H1 (cell line): Measurements from ENCODE around the gene ZWILCH. TPM values are rescaled to one million over a fixed set of nuclear protein-coding genes. Genes with fewer than 3 reads are reported as not detected.

Experiments
- CTCF ChIA-PET: fragments of 300-600 bp; sonication (Branson Sonifier 250); formaldehyde crosslinking; loops from one replicate; lab custom pipeline; 2021; ENCODE audit not compliant: partially characterized antibody; lab: Charles Lee
- POLR2A ChIA-PET: fragments of 300-600 bp; sonication (Branson Sonifier 250); formaldehyde crosslinking; loops from one replicate; lab custom pipeline; 2021; ENCODE audit warnings: inconsistent platforms; ENCODE audit not compliant: partially characterized antibody; lab: Charles Lee
- DNase-seq, 2 experiments: peaks; one replicate each; pipeline versions ENCODE4 v3.0.0 to v3.0.0-alpha.2; 2010 to 2022; ENCODE audit warnings: low spot score in 2 of 2, low read depth in 1 of 2, mixed read lengths in 1 of 2
- FAIRE-seq: peaks from 2 replicates; lab custom pipeline; 2011; peaks lifted over from hg19 to GRCh38; lab: Jason Lieb, UNC
- H2AFZ ChIP-seq: 2 replicates; pipeline ENCODE4 v1.8.1; 2012; ENCODE audit warnings: low read length, inconsistent platforms
- H2AK5ac ChIP-seq: 2 replicates; pipeline ENCODE4 v1.6.1; 2013; ENCODE audit warnings: low read depth, low read length
- H2BK120ac ChIP-seq: replicated peaks from 2 replicates; pipeline ENCODE3; 2013; ENCODE audit warnings: low read depth, low read length, inconsistent platforms
- H2BK12ac ChIP-seq: 2 replicates; pipeline ENCODE4 v1.6.1; 2013; ENCODE audit warnings: low read depth, low read length
- H2BK15ac ChIP-seq: 2 replicates; pipeline ENCODE4 v1.6.1; 2013; ENCODE audit warnings: low read length
- H2BK20ac ChIP-seq: 2 replicates; pipeline ENCODE4 v1.6.1; 2013; ENCODE audit warnings: low read length
- H2BK5ac ChIP-seq: 2 replicates; pipeline ENCODE4 v1.6.1; 2013; ENCODE audit warnings: low read depth, low read length
- H3K14ac ChIP-seq: 2 replicates; pipeline ENCODE4 v1.6.1; 2013; ENCODE audit warnings: inconsistent platforms; ENCODE audit not compliant: insufficient read length
- H3K18ac ChIP-seq: 2 replicates; pipeline ENCODE4 v1.6.1; 2013; ENCODE audit warnings: low read length; ENCODE audit errors: extremely low read depth
- H3K23ac ChIP-seq: 2 replicates; pipeline ENCODE4 v1.6.1; 2013; ENCODE audit warnings: inconsistent platforms; ENCODE audit not compliant: insufficient read length
- H3K23me2 ChIP-seq: 2 replicates; pipeline ENCODE4 v1.6.1; 2013; ENCODE audit warnings: low read depth, low read length
- H3K27ac ChIP-seq: 2 replicates; pipeline ENCODE4 v1.6.1; 2011; ENCODE audit warnings: low read depth, low read length, inconsistent platforms
- H3K27me3 ChIP-seq, 4 experiments: replicated peaks in 1 of 4; 1 replicate in 1 of 4; 2 replicates in 3 of 4; pipeline versions ENCODE4 v1.6.1 to v1.8.1; 2011 to 2013; ENCODE audit warnings: low read length in 3 of 4, mild to moderate bottlenecking in 3 of 4, inconsistent platforms in 2 of 4, mixed read lengths in 2 of 4, moderate library complexity in 1 of 4; ENCODE audit not compliant: control insufficient read depth in 3 of 4, insufficient read depth in 3 of 4; ENCODE audit errors: extremely low read depth in 1 of 4
- H3K36me3 ChIP-seq, 4 experiments: 2 replicates each; pipeline versions ENCODE4 v1.6.1 to v1.8.1; 2011 to 2013; ENCODE audit warnings: mild to moderate bottlenecking in 4 of 4, low read length in 3 of 4, moderate library complexity in 2 of 4, control low read depth in 1 of 4, inconsistent platforms in 1 of 4; ENCODE audit not compliant: insufficient read depth in 4 of 4, control insufficient read depth in 2 of 4
- H3K4ac ChIP-seq: replicated peaks from 2 replicates; pipeline ENCODE3; 2013; ENCODE audit warnings: low read length, low read depth, mixed read lengths, inconsistent platforms; ENCODE audit not compliant: insufficient read length
- H3K4me1 ChIP-seq, 4 experiments: replicated peaks in 1 of 4; 1 replicate in 1 of 4; 2 replicates in 3 of 4; pipeline versions ENCODE4 v1.6.1 to v1.8.1; 2011 to 2013; ENCODE audit warnings: low read length in 3 of 4, inconsistent platforms in 2 of 4, mixed read lengths in 1 of 4; ENCODE audit not compliant: insufficient read depth in 4 of 4, control insufficient read depth in 3 of 4
- H3K4me2 ChIP-seq, 2 experiments: 2 replicates each; pipeline versions ENCODE4 v1.6.1 to v1.8.1; 2011 to 2013; ENCODE audit warnings: low read depth in 2 of 2, low read length in 2 of 2, control low read depth in 1 of 2, inconsistent platforms in 1 of 2, mild to moderate bottlenecking in 1 of 2; ENCODE audit not compliant: insufficient read depth in 1 of 2
- H3K4me3 ChIP-seq, 4 experiments: fragments of 200-600, 300-600 bp in 1 of 4; sonication (generic), shearing (Covaris generic), sonication (Bioruptor Twin) in 1 of 4; 2 replicates each; pipeline versions ENCODE4 v1.5.1 to v1.8.1; 2011 to 2016; ENCODE audit warnings: low read length in 4 of 4, low read depth in 3 of 4, control low read depth in 2 of 4, inconsistent platforms in 2 of 4, mild to moderate bottlenecking in 2 of 4, mixed read lengths in 1 of 4, moderate library complexity in 1 of 4; ENCODE audit not compliant: insufficient read depth in 2 of 4; ENCODE audit errors: extremely low read depth in 1 of 4
- H3K56ac ChIP-seq: replicated peaks from 2 replicates; pipeline ENCODE3; 2013; ENCODE audit warnings: low read depth, mild to moderate bottlenecking, mixed read lengths, low read length, inconsistent platforms; ENCODE audit not compliant: insufficient read length
- H3K79me1 ChIP-seq: 2 replicates; pipeline ENCODE4 v1.6.1; 2013; ENCODE audit warnings: low read depth, low read length, control low read depth
- H3K79me2 ChIP-seq, 2 experiments: 2 replicates each; pipeline versions ENCODE4 v1.6.1 to v1.8.1; 2012 to 2013; ENCODE audit warnings: low read length in 2 of 2, mild to moderate bottlenecking in 2 of 2, inconsistent platforms in 1 of 2; ENCODE audit not compliant: insufficient read depth in 2 of 2, control insufficient read depth in 1 of 2
- H3K9ac ChIP-seq, 4 experiments: replicated peaks in 1 of 4; 1 replicate in 1 of 4; 2 replicates in 3 of 4; pipeline versions ENCODE4 v1.6.1 to v1.8.1; 2011 to 2013; ENCODE audit warnings: low read depth in 3 of 4, low read length in 3 of 4, control low read depth in 2 of 4, mild to moderate bottlenecking in 2 of 4, moderate library complexity in 2 of 4, inconsistent platforms in 1 of 4; ENCODE audit errors: extremely low read depth in 1 of 4
- H3K9me3 ChIP-seq, 2 experiments: 2 replicates each; pipeline versions ENCODE4 v1.6.1 to v1.8.1; 2012 to 2013; ENCODE audit warnings: mild to moderate bottlenecking in 2 of 2, moderate library complexity in 2 of 2, control low read depth in 1 of 2, inconsistent platforms in 1 of 2, low read depth in 1 of 2, low read length in 1 of 2, mixed read lengths in 1 of 2; ENCODE audit not compliant: insufficient read depth in 2 of 2
- H4K20me1 ChIP-seq, 2 experiments: replicated peaks in 1 of 2; 2 replicates each; pipeline versions ENCODE3 to v1.8.1; 2011 to 2013; ENCODE audit warnings: inconsistent platforms in 2 of 2, low read length in 2 of 2, mild to moderate bottlenecking in 1 of 2; ENCODE audit not compliant: insufficient read depth in 2 of 2, control insufficient read depth in 1 of 2
- H4K5ac ChIP-seq: 2 replicates; pipeline ENCODE4 v1.6.1; 2013; ENCODE audit warnings: low read length, low read depth, mixed read lengths, inconsistent platforms; ENCODE audit not compliant: insufficient read length
- H4K8ac ChIP-seq: 2 replicates; pipeline ENCODE4 v1.8.0; 2013; ENCODE audit warnings: mild to moderate bottlenecking, moderate library complexity, low read length, inconsistent platforms; ENCODE audit not compliant: insufficient read depth; ENCODE audit errors: extremely low read depth
- H4K91ac ChIP-seq: replicated peaks from 2 replicates; pipeline ENCODE3; 2013; ENCODE audit warnings: low read length, mixed read lengths, inconsistent platforms; ENCODE audit not compliant: insufficient read length
- CHD2 ChIP-seq: IDR thresholded peaks from 2 replicates; pipeline ENCODE4 v1.6.1; 2012; ENCODE audit warnings: low read length, improper control_type of control experiment
- CTCF ChIP-seq, 3 experiments: IDR thresholded peaks; 1 replicate in 2 of 3; 2 replicates in 1 of 3; pipeline versions ENCODE4 v1.5.1 to v1.6.1; 2011; ENCODE audit warnings: low read length in 3 of 3, mild to moderate bottlenecking in 3 of 3, inconsistent platforms in 2 of 3, low read depth in 1 of 3, moderate library complexity in 1 of 3; ENCODE audit not compliant: insufficient read depth in 1 of 3; ENCODE audit errors: control extremely low read depth in 1 of 3
- POLR2AphosphoS5 ChIP-seq: IDR thresholded peaks from 2 replicates; pipeline ENCODE4 v1.6.1; 2011; ENCODE audit warnings: low read depth, low read length
- SIN3A ChIP-seq, 2 experiments: IDR thresholded peaks in 1 of 2; conservative IDR thresholded peaks in 1 of 2; 2 replicates each; pipeline ENCODE4 v1.6.1; 2011 to 2012; ENCODE audit warnings: low read length in 2 of 2, improper control_type of control experiment in 1 of 2, low read depth in 1 of 2, mild to moderate bottlenecking in 1 of 2
- WGBS, 2 experiments: shearing (Covaris generic) in 1 of 2; methylation state at CpG; one replicate each; pipeline versions ENCODE4 v1.1.6 to v1.1.7; 2013 to 2015; ENCODE audit warnings: low lambda C conversion rate in 2 of 2, mixed read lengths in 2 of 2, inconsistent platforms in 1 of 2, low coverage in 1 of 2, missing lambda C conversion rate in 1 of 2; ENCODE audit not compliant: insufficient replicate concordance in 2 of 2, insufficient coverage in 1 of 2, insufficient read length in 1 of 2; ENCODE audit errors: extremely low coverage in 1 of 2, missing lambda C conversion rate in 1 of 2; 5-methylcytosine and 5-hydroxymethylcytosine counted together
- polyA plus RNA-seq, 7 experiments: library from polyadenylated mRNA; depleted of rRNA in 3 of 7; stranded (reverse) in 5 of 7; unstranded in 2 of 7; fragments of >200 nt in 5 of 7; fragments of 200-250 nt in 2 of 7; gene quantifications; 1 replicate in 5 of 7; 2 replicates in 1 of 7; 4 replicates in 1 of 7; pipeline versions ENCODE4 v1.2.1 to v1.2.3, GENCODE V29; 2011 to 2013; ENCODE audit warnings: missing spikeins in 2 of 7, mixed read lengths in 2 of 7
- total RNA-seq: library from RNA; stranded (reverse); fragmentation: NEBNext Ultra II Directional; extraction: Animal tissue kit (Norgen Biotek cat#: 25700); gene quantifications from 2 replicates; pipeline ENCODE4 v1.2.1, GENCODE V29; 2021

ZWILCH gene
- total and polyA plus RNA-seq, 2 of the 8 experiments (the other 6 are each of a cell fraction or from before 2014, with no cell fraction given), result 18.1 to 61.5 TPM

GRCh38 chr15:66592505-66593218 lies 87.5 kb downstream of the ZWILCH start:
- no peaks in the 10 kb centered on the region for H4K20me1 ChIP-seq
- H3K4me2 ChIP-seq, result no peak overlapping the region
- H3K4me3 ChIP-seq, result no peak overlapping the region
- no peak overlapping the region for H2BK120ac ChIP-seq
- H3K4ac ChIP-seq, result no peak overlapping the region
- no peak overlapping the region for H3K18ac ChIP-seq
- no peak overlapping the region for H2BK5ac ChIP-seq
- H3K36me3 ChIP-seq, result no peaks in the 10 kb centered on the region
- no peak overlapping the region for H3K23ac ChIP-seq
- H3K27ac ChIP-seq, result no peak overlapping the region
- POLR2A ChIA-PET, result interaction anchor here (1.0 kb wide), 1 partner anchor 89 kb away, joined by 3 read pairs; no protein-coding TSS in a partner anchor
- H3K56ac ChIP-seq, result no peak overlapping the region
- H4K91ac ChIP-seq, result no peak overlapping the region
- no peaks in the 10 kb centered on the region for H3K27me3 ChIP-seq
- peaks cover 0 to 3% (median 1%) of the 10 kb centered on the region in 4 experiments; a peak in 2 of 7 replicates for H3K4me1 ChIP-seq
- no peak overlapping the region for H3K14ac ChIP-seq
- H2AFZ ChIP-seq, result no peak overlapping the region
- H2BK15ac ChIP-seq, result no peak overlapping the region
- H3K9ac ChIP-seq, result no peak overlapping the region
- no peak overlapping the region for H2BK20ac ChIP-seq
- H4K8ac ChIP-seq, result no peak overlapping the region
- no peaks in the 10 kb centered on the region for H3K79me1 ChIP-seq
- no peaks in the 10 kb centered on the region for H3K79me2 ChIP-seq
- no peaks in the 10 kb centered on the region; the same call in 1 of the 2 replicates for H3K23me2 ChIP-seq
- no peak overlapping the region for H2BK12ac ChIP-seq
- WGBS, 2 experiments, result 88% methylated on average over 12 of the region's 12 CpGs; no CpG with 5 or more reads in 1 of the 2 experiments
- DNase-seq (no peak), FAIRE-seq (no peak)
- H2AK5ac ChIP-seq, result no peak overlapping the region
- no peaks in the 10 kb centered on the region for H3K9me3 ChIP-seq
- CTCF ChIA-PET, result interaction anchor here (0.8 to 2.1 kb wide), 8 partner anchors 10 to 259 kb away, joined by 3 to 7 read pairs (median 4); partner anchors contain the start of gene LCTL
- no peak overlapping the region for H4K5ac ChIP-seq
- no peak for TF ChIP-seq CTCF (IDR thresholded peaks at IDR 0.05; ENCODE audit: control extremely low read depth in 1 of 3, insufficient read depth in 1 of 3, low read depth in 1 of 3, low read length in 3 of 3)
- TF ChIP-seq POLR2AphosphoS5, result no peak
- no peak for TF ChIP-seq CHD2
- no peak for TF ChIP-seq SIN3A (conservative IDR thresholded peaks at IDR 0.05 in 1 of 2, IDR thresholded peaks at IDR 0.05 in 1 of 2; ENCODE audit: low read depth in 1 of 2, low read length in 2 of 2)
